Smooth muscle cell (in vitro differentiated cells): Measurements from ENCODE around the gene FPGS. TPM values are rescaled to one million over a fixed set of nuclear protein-coding genes. Genes with fewer than 3 reads are reported as not detected.
A peak's percentile ranks its signal among the peaks of the same experiment; 100 is the strongest.

Experiments
- DNase-seq: peaks from one replicate; lab custom pipeline; 2025; ENCODE audit not compliant: unreplicated experiment; lab: John Stamatoyannopoulos, UW
- H2AFZ ChIP-seq: fragments of 200-600 bp; sonication (generic); 2 replicates; pipeline ENCODE4 v1.6.0; 2016; ENCODE audit warnings: antibody characterized with exemption, low read depth, mild to moderate bottlenecking
- H3F3A ChIP-seq: fragments of 200-600 bp; sonication (generic); 2 replicates; pipeline ENCODE4 v1.6.0; 2017; ENCODE audit warnings: antibody characterized with exemption, low read depth
- H3K27ac ChIP-seq: fragments of 200-600 bp; sonication (generic); 2 replicates; pipeline ENCODE4 v1.5.1; 2016; ENCODE audit warnings: low read depth, mild to moderate bottlenecking
- H3K27me3 ChIP-seq: fragments of 200-600 bp; sonication (generic); 2 replicates; pipeline ENCODE4 v1.6.1; 2016; ENCODE audit warnings: low read depth, mild to moderate bottlenecking
- H3K36me3 ChIP-seq: fragments of 200-600 bp; sonication (generic); 2 replicates; pipeline ENCODE4 v1.5.1; 2016; ENCODE audit warnings: low read depth
- H3K4me1 ChIP-seq: fragments of 200-600 bp; sonication (generic); 2 replicates; pipeline ENCODE4 v1.5.1; 2016; ENCODE audit warnings: low read depth
- H3K4me2 ChIP-seq: fragments of 200-600 bp; sonication (generic); 2 replicates; pipeline ENCODE4 v1.6.0; 2016; ENCODE audit warnings: mild to moderate bottlenecking
- H3K4me3 ChIP-seq: fragments of 200-600 bp; sonication (generic); 2 replicates; pipeline ENCODE4 v1.5.1; 2016; ENCODE audit warnings: mild to moderate bottlenecking
- H3K79me2 ChIP-seq: fragments of 200-600 bp; sonication (generic); 2 replicates; pipeline ENCODE4 v1.6.0; 2016; ENCODE audit warnings: low read depth, mild to moderate bottlenecking
- H3K9ac ChIP-seq: fragments of 200-600 bp; sonication (generic); 2 replicates; pipeline ENCODE4 v1.6.0; 2016; ENCODE audit warnings: low read depth
- H3K9me3 ChIP-seq: fragments of 200-600 bp; sonication (generic); replicated peaks from 2 replicates; pipeline ENCODE4 v1.5.1; 2016; ENCODE audit warnings: low read depth
- H4K20me1 ChIP-seq: fragments of 200-600 bp; sonication (generic); 2 replicates; pipeline ENCODE4 v1.6.0; 2016; ENCODE audit warnings: low read depth
- WGBS: methylation state at CpG from one replicate; pipeline ENCODE4 v1.1.7; 2016; ENCODE audit warnings: low lambda C conversion rate; 5-methylcytosine and 5-hydroxymethylcytosine counted together
- polyA plus RNA-seq: library from polyadenylated mRNA; unstranded; fragments of >200 nt; fragmentation: Nextera tagmentation; extraction: Ambion mirVana; gene quantifications from 2 replicates; pipeline ENCODE4 v1.2.1, GENCODE V29; 2016
- total RNA-seq: library from RNA; depleted of rRNA; stranded (reverse); fragments of >200 nt; gene quantifications from 2 replicates; pipeline ENCODE4 v1.2.3, GENCODE V29; 2014
- TF ChIP-seq, protein P1 (sequence below): fragments of 200-600 bp; sonication (generic); IDR thresholded peaks from 2 replicates; pipeline ENCODE4 v1.5.1; 2017; ENCODE audit warnings: borderline replicate concordance, mild to moderate bottlenecking, antibody characterized with exemption; ENCODE audit not compliant: insufficient read depth, poor library complexity, severe bottlenecking

Gene FPGS
- total and polyA plus RNA-seq, 2 experiments from 2014 or later = 12.9 to 34.9 TPM

GRCh38 chr9:127768698-127769097, 34.0 kb upstream of the FPGS start:
- peaks cover 8% of the 10 kb centered on the region for H3K4me1 ChIP-seq
- peak overlapping the region; percentile 58 for H2AFZ ChIP-seq
- no peaks in the 10 kb centered on the region for H3K27me3 ChIP-seq
- H3F3A ChIP-seq = no peaks in the 10 kb centered on the region
- TF ChIP-seq, protein P1, sequence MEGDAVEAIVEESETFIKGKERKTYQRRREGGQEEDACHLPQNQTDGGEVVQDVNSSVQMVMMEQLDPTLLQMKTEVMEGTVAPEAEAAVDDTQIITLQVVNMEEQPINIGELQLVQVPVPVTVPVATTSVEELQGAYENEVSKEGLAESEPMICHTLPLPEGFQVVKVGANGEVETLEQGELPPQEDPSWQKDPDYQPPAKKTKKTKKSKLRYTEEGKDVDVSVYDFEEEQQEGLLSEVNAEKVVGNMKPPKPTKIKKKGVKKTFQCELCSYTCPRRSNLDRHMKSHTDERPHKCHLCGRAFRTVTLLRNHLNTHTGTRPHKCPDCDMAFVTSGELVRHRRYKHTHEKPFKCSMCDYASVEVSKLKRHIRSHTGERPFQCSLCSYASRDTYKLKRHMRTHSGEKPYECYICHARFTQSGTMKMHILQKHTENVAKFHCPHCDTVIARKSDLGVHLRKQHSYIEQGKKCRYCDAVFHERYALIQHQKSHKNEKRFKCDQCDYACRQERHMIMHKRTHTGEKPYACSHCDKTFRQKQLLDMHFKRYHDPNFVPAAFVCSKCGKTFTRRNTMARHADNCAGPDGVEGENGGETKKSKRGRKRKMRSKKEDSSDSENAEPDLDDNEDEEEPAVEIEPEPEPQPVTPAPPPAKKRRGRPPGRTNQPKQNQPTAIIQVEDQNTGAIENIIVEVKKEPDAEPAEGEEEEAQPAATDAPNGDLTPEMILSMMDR = no peak
- no peak overlapping the region for H3K4me2 ChIP-seq
- no peaks in the 10 kb centered on the region for H3K79me2 ChIP-seq
- H3K36me3 ChIP-seq = no peaks in the 10 kb centered on the region
- H3K9me3 ChIP-seq = no peaks in the 10 kb centered on the region
- no peaks in the 10 kb centered on the region for H4K20me1 ChIP-seq
- 87% methylated on average over 6 of the region's 8 CpGs for WGBS
- no peak overlapping the region for H3K9ac ChIP-seq
- H3K4me3 ChIP-seq = no peak overlapping the region
- no peak overlapping the region for H3K27ac ChIP-seq
- DNase-seq = no peak

- TF ChIP-seq, protein P1 = no peak
- no peak overlapping the region for H3K4me2 ChIP-seq
- no peaks in the 10 kb centered on the region for H3K36me3 ChIP-seq
- peaks cover 8% of the 10 kb centered on the region for H3K4me1 ChIP-seq
- no peak overlapping the region for H2AFZ ChIP-seq
- DNase-seq = no peak
- no peak overlapping the region for H3K27ac ChIP-seq
- no peaks in the 10 kb centered on the region for H3K79me2 ChIP-seq
- H3F3A ChIP-seq = no peaks in the 10 kb centered on the region
- H3K9ac ChIP-seq = no peak overlapping the region
- no peak overlapping the region for H3K4me3 ChIP-seq
- 93% methylated on average over 5 of the region's 5 CpGs for WGBS
- H3K9me3 ChIP-seq = no peaks in the 10 kb centered on the region
- H4K20me1 ChIP-seq = no peaks in the 10 kb centered on the region
- no peaks in the 10 kb centered on the region for H3K27me3 ChIP-seq
Measured at GRCh38 chr9:127769101-127769500, 33.6 kb upstream of the FPGS start.

DNA sequence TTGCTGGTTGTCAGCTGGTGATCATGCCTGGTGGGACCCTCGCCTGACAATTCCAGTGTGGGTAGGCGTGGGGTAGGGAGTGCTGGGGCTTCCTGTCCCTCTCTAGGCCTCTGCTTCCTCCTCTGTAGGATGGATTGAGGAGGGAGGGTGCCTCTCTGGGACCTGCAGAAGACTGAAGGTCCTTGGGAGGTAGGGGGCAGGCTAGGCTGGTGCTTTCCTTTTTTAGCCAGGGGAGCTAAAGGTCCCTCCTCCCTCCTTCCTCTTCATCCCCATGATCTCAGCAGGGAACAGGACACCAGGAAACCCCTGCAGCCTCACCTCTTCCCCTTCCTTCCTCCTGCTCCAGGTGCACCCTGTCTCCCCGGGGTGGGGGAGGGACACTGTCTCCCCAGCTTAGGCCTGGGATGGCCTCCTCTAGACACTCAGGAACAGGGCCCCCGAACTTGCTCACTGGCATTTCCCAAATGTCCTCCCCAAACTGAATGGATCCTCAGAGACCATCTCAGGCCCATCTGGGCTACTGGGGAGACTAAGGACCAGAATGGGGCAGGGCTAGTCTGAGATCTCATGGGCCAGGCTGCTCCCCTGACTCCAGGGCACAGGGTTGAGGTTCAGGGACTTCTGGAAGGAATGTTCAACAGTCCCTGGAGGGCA, 32.6 kb upstream of the FPGS start:
- Histone ChIP-seq H3K9me3 (no peaks in the 10 kb centered on the region), H3K79me2 (no peaks in the 10 kb centered on the region), H2AFZ (no peak overlapping the region), H3K36me3 (no peaks in the 10 kb centered on the region), H3K9ac (no peak overlapping the region), H3K4me3 (no peak overlapping the region), H3K27ac (no peak overlapping the region), H3K27me3 (no peaks in the 10 kb centered on the region), H4K20me1 (no peaks in the 10 kb centered on the region), H3F3A (no peaks in the 10 kb centered on the region), H3K4me2 (no peak overlapping the region), H3K4me1 (peaks cover 8% of the 10 kb centered on the region)
- TF ChIP-seq, protein P1 = no peak
- WGBS = 92% methylated on average over 4 of the region's 4 CpGs
- no peak for DNase-seq

- Histone ChIP-seq H3K79me2 (no peaks in the 10 kb centered on the region), H3K36me3 (no peaks in the 10 kb centered on the region), H4K20me1 (no peaks in the 10 kb centered on the region), H3K9ac (no peak overlapping the region), H3K4me1 (peaks cover 8% of the 10 kb centered on the region), H3K27ac (no peak overlapping the region), H3K27me3 (no peaks in the 10 kb centered on the region), H3K4me2 (peak overlapping the region; percentile 86), H3F3A (no peaks in the 10 kb centered on the region), H3K9me3 (no peaks in the 10 kb centered on the region), H3K4me3 (peak overlapping the region; percentile 55), H2AFZ (peak overlapping the region; percentile 58)
- 57% methylated on average over 3 of the region's 3 CpGs for WGBS
- TF ChIP-seq, protein P1 = no peak
- no peak for DNase-seq
Measured at GRCh38 chr9:127770583-127770904, 32.1 kb upstream of the FPGS start.
